Smooth muscle cell (in vitro differentiated cells): Measurements from ENCODE around the gene PDCD1. TPM values are rescaled to one million over a fixed set of nuclear protein-coding genes. Genes with fewer than 3 reads are reported as not detected.
"Not testable (repeated sequence)": the region's sequence is repeated elsewhere in the genome, so short reads cannot be mapped to it uniquely, and the experiment has no call there.

Source experiments
- DNase-seq: peaks from one replicate; lab custom pipeline; 2025; ENCODE audit not compliant: unreplicated experiment; lab: John Stamatoyannopoulos, UW
- H2AFZ ChIP-seq: fragments of 200-600 bp; sonication (generic); 2 replicates; pipeline ENCODE4 v1.6.0; 2016; ENCODE audit warnings: antibody characterized with exemption, low read depth, mild to moderate bottlenecking
- H3F3A ChIP-seq: fragments of 200-600 bp; sonication (generic); 2 replicates; pipeline ENCODE4 v1.6.0; 2017; ENCODE audit warnings: antibody characterized with exemption, low read depth
- H3K27ac ChIP-seq: fragments of 200-600 bp; sonication (generic); 2 replicates; pipeline ENCODE4 v1.5.1; 2016; ENCODE audit warnings: low read depth, mild to moderate bottlenecking
- H3K27me3 ChIP-seq: fragments of 200-600 bp; sonication (generic); 2 replicates; pipeline ENCODE4 v1.6.1; 2016; ENCODE audit warnings: low read depth, mild to moderate bottlenecking
- H3K36me3 ChIP-seq: fragments of 200-600 bp; sonication (generic); 2 replicates; pipeline ENCODE4 v1.5.1; 2016; ENCODE audit warnings: low read depth
- H3K4me1 ChIP-seq: fragments of 200-600 bp; sonication (generic); 2 replicates; pipeline ENCODE4 v1.5.1; 2016; ENCODE audit warnings: low read depth
- H3K4me2 ChIP-seq: fragments of 200-600 bp; sonication (generic); 2 replicates; pipeline ENCODE4 v1.6.0; 2016; ENCODE audit warnings: mild to moderate bottlenecking
- H3K4me3 ChIP-seq: fragments of 200-600 bp; sonication (generic); 2 replicates; pipeline ENCODE4 v1.5.1; 2016; ENCODE audit warnings: mild to moderate bottlenecking
- H3K79me2 ChIP-seq: fragments of 200-600 bp; sonication (generic); 2 replicates; pipeline ENCODE4 v1.6.0; 2016; ENCODE audit warnings: low read depth, mild to moderate bottlenecking
- H3K9ac ChIP-seq: fragments of 200-600 bp; sonication (generic); 2 replicates; pipeline ENCODE4 v1.6.0; 2016; ENCODE audit warnings: low read depth
- H3K9me3 ChIP-seq: fragments of 200-600 bp; sonication (generic); replicated peaks from 2 replicates; pipeline ENCODE4 v1.5.1; 2016; ENCODE audit warnings: low read depth
- H4K20me1 ChIP-seq: fragments of 200-600 bp; sonication (generic); 2 replicates; pipeline ENCODE4 v1.6.0; 2016; ENCODE audit warnings: low read depth
- WGBS: methylation state at CpG from one replicate; pipeline ENCODE4 v1.1.7; 2016; ENCODE audit warnings: low lambda C conversion rate; 5-methylcytosine and 5-hydroxymethylcytosine counted together
- polyA plus RNA-seq: library from polyadenylated mRNA; unstranded; fragments of >200 nt; fragmentation: Nextera tagmentation; extraction: Ambion mirVana; gene quantifications from 2 replicates; pipeline ENCODE4 v1.2.1, GENCODE V29; 2016
- total RNA-seq: library from RNA; depleted of rRNA; stranded (reverse); fragments of >200 nt; gene quantifications from 2 replicates; pipeline ENCODE4 v1.2.3, GENCODE V29; 2014
- TF ChIP-seq, protein P1 (sequence below): fragments of 200-600 bp; sonication (generic); IDR thresholded peaks from 2 replicates; pipeline ENCODE4 v1.5.1; 2017; ENCODE audit warnings: borderline replicate concordance, mild to moderate bottlenecking, antibody characterized with exemption; ENCODE audit not compliant: insufficient read depth, poor library complexity, severe bottlenecking

PDCD1 gene
- total and polyA plus RNA-seq, 2 experiments from 2014 or later: not detected

DNA sequence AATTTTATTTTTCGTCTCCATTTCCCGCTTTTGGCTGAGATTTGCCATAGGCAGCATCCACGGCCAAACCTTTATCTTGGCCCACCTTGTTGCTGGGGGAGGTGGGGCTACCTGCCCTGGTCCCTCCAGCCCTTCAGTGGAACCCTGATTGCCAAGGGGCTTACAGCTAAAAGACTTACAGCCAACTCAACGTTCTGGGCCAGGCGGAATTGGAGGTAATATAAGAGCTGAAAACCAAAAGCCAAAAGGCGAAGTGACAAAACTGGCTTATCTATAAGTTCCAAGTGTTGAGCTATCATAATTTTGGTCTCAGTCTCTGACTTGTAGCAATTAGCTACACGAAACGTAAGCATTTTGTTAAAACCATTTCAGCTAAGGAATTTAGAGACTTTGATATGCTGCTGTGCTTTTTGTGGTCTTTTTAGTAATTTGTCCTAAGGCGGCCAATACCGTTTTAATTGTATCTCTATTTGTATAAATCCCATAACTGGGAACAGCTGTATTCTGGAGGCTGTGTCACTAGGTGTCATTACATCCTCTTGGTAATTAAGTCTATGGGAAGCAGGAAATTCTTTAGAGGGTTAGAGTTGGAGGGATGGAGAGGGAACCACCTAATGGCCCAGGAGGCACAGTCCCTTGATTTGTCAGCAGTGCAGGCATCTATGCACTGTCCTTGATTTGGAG lies 24.0 kb downstream of the PDCD1 start:
- H2AFZ ChIP-seq: no peak overlapping the region
- no peaks in the 10 kb centered on the region for H3K79me2 ChIP-seq
- no peaks in the 10 kb centered on the region for H3K4me1 ChIP-seq
- WGBS: 93% methylated on average over 10 of the region's 10 CpGs
- no peaks in the 10 kb centered on the region for H3K36me3 ChIP-seq
- no peak overlapping the region for H3K27ac ChIP-seq
- no peaks in the 10 kb centered on the region for H3F3A ChIP-seq
- no peak for DNase-seq
- no peak overlapping the region for H3K4me2 ChIP-seq
- no peak overlapping the region for H3K4me3 ChIP-seq
- H3K27me3 ChIP-seq: peaks cover 6% of the 10 kb centered on the region
- no peak overlapping the region for H3K9ac ChIP-seq
- TF ChIP-seq, protein P1, sequence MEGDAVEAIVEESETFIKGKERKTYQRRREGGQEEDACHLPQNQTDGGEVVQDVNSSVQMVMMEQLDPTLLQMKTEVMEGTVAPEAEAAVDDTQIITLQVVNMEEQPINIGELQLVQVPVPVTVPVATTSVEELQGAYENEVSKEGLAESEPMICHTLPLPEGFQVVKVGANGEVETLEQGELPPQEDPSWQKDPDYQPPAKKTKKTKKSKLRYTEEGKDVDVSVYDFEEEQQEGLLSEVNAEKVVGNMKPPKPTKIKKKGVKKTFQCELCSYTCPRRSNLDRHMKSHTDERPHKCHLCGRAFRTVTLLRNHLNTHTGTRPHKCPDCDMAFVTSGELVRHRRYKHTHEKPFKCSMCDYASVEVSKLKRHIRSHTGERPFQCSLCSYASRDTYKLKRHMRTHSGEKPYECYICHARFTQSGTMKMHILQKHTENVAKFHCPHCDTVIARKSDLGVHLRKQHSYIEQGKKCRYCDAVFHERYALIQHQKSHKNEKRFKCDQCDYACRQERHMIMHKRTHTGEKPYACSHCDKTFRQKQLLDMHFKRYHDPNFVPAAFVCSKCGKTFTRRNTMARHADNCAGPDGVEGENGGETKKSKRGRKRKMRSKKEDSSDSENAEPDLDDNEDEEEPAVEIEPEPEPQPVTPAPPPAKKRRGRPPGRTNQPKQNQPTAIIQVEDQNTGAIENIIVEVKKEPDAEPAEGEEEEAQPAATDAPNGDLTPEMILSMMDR: no peak
- H3K9me3 ChIP-seq: no peaks in the 10 kb centered on the region
- no peaks in the 10 kb centered on the region for H4K20me1 ChIP-seq

DNA sequence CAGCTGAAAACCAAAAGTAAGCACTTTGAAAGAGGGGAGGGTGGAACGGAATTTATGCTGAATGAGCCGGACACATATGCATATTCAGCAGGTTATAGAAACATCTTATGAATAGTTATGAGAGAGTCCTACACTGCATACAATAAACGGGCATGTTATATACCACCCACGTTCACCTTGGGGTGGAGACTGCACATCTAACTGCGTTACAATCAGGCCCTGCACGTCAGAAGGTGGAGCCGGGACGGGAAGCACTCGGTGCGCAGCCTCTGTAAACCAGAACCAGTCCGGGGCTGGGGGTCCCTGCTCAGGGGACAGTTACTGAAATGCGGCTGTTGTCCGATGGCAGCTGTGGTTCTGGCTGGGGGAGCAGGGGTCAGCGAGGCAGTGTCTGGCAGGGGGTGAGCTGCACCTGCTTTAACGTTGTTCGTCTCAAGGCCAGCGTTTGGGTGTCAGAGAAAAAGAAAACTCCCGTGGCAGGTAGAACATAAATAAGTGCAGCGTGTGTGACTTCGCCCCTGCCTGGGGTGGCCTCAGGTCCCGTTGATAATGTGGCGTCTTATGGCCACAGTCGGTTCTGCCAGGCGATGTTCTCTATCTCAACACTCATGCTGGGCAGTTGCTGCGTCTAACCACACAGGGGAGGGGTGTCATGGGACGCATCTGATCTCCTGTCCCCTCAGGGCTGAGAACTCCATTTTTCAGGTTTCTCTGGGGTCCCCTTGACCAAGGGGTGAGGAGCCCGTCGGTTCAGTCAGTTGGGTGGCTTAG lies 24.8 kb downstream of the PDCD1 start:
- WGBS: 94% methylated on average over 26 of the region's 28 CpGs
- not testable (repeated sequence) for H3K4me1 ChIP-seq, H3K4me3 ChIP-seq, H3K27me3 ChIP-seq, H3K27ac ChIP-seq, H3K4me2 ChIP-seq, H3F3A ChIP-seq, H4K20me1 ChIP-seq, H3K9me3 ChIP-seq, H3K36me3 ChIP-seq, H3K9ac ChIP-seq, DNase-seq, H2AFZ ChIP-seq, H3K79me2 ChIP-seq

DNA sequence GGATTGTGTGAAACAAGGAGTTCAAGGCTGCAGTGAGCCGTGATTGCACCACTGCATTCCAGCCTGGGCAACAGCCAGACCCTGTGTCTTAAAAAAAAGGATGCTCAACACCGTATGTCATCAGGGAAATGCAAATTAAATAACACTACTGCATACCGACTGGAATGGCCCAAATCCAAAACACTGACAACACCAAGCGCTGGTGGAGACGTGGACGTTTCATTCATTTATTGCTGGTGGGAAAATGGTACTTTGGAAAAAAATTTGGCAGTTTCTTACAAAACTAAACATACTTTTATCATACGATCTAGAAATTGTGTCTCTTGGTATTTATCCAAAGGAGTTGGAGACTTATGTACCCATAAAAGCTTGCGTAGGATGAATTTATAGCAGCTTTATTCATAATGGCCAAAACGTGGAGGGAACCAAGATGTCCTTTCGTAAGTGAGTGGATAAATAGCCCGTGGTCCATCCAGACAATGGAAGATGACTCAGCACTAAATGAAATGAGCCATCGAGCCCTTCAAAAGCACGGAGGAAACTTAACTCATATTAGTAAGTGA lies 25.5 kb downstream of the PDCD1 start:
- H3K79me2 ChIP-seq: no peaks in the 10 kb centered on the region
- H3K27me3 ChIP-seq: peaks cover 6% of the 10 kb centered on the region
- no peak overlapping the region for H3K4me2 ChIP-seq
- TF ChIP-seq, protein P1: no peak
- H3K36me3 ChIP-seq: no peaks in the 10 kb centered on the region
- 56% methylated on average over 13 of the region's 13 CpGs for WGBS
- DNase-seq: no peak
- H3K9me3 ChIP-seq: no peaks in the 10 kb centered on the region
- H4K20me1 ChIP-seq: no peaks in the 10 kb centered on the region
- H3K27ac ChIP-seq: no peak overlapping the region
- no peak overlapping the region for H2AFZ ChIP-seq
- no peak overlapping the region for H3K4me3 ChIP-seq
- H3F3A ChIP-seq: no peaks in the 10 kb centered on the region
- H3K4me1 ChIP-seq: no peaks in the 10 kb centered on the region
- no peak overlapping the region for H3K9ac ChIP-seq

DNA sequence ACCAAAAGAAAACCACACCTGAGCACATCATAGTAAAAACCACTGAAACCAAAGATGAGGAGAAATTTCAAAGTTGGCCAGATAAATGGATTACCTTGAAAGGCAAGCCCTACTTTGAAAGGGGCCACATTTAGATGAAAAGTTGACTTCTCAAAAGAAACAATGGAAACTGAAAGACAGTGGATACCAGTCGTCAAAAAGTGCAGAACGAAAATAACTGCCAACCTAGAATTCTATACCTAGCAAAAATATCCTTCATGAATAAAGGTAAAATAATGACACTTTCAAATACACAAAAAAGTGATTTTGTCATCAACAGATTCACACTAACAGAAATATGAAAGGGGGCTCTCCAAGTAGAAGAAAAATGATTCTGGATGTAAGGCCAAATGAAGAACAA lies 31.3 kb downstream of the PDCD1 start:
- no peaks in the 10 kb centered on the region for H3K79me2 ChIP-seq
- no peak overlapping the region for H2AFZ ChIP-seq
- no peak overlapping the region for H3K4me2 ChIP-seq
- no peak overlapping the region for H3K27ac ChIP-seq
- no peak overlapping the region for H3K9ac ChIP-seq
- H3K4me1 ChIP-seq: no peaks in the 10 kb centered on the region
- no peaks in the 10 kb centered on the region for H3K36me3 ChIP-seq
- H3K27me3 ChIP-seq: no peaks in the 10 kb centered on the region
- no peaks in the 10 kb centered on the region for H4K20me1 ChIP-seq
- 83% methylated on average over 2 of the region's 2 CpGs for WGBS
- DNase-seq: no peak
- H3K9me3 ChIP-seq: peaks cover 6% of the 10 kb centered on the region
- no peak overlapping the region for H3K4me3 ChIP-seq
- TF ChIP-seq, protein P1: no peak
- H3F3A ChIP-seq: peaks cover 7% of the 10 kb centered on the region

DNA sequence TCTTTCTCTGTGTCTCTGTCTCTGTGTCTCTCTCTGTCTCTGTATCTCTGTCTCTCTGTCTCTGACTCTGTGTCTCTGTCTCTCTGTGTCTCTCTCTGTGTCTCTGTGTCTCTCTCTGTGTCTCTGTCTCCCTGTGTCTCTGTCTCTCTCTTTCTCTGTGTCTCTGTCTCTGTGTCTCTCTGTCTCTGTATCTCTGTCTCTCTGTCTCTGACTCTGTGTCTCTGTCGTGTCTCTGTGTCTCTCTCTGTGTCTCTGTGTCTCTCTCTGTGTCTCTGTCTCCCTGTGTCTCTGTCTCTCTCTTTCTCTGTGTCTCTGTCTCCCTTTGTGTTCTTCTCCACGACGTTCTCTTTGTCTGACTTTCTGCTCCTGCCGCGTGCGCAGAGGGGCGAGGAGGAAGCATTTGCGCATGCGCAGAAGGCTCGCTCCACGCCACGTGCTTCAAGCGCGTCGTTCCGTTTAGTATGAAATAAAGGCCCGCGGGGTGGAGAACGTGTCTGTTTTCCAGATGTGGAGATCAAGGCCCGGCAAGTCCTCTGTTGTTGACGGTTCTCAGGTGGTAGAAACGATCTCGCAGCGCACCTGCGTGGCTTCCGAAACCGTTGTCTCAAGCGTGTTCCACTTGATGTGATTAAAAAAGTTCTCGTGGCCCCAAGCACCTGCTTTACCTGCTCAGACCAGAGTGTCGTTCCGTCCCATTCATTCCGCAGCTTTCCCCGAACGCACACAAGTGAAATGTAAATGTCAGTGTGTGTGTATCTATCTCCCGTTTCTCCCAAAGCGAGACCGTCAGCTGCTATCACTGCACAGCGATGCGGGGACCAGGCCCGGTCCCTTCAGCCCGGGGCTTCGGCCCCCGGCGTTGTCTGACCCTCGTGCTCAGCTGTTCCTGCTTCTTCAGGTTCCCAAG lies 34.9 kb downstream of the PDCD1 start:
- not testable (repeated sequence) for H3K4me3 ChIP-seq, H3K79me2 ChIP-seq, H3K27ac ChIP-seq, H2AFZ ChIP-seq, DNase-seq, H3F3A ChIP-seq, H3K36me3 ChIP-seq, H3K9ac ChIP-seq, H3K9me3 ChIP-seq, H3K4me2 ChIP-seq, H3K27me3 ChIP-seq, H3K4me1 ChIP-seq, H4K20me1 ChIP-seq
- 93% methylated on average over 45 of the region's 45 CpGs for WGBS
